SK-N-SH (cell line): ENCODE data around the gene CFAP58. TPM values are rescaled to one million over a fixed set of nuclear protein-coding genes. Genes with fewer than 3 reads are reported as not detected.
"Not testable (repeated sequence)": the region's sequence is repeated elsewhere in the genome, so short reads cannot be mapped to it uniquely, and the experiment has no call there.

Experiments
- CTCF ChIA-PET: fragments of 300-600, 350-600 bp; formaldehyde crosslinking; extraction: SDS; loops from one replicate; lab custom pipeline; 2021; lab: Yijun Ruan, JAX
- POLR2A ChIA-PET: fragments of 350-600 bp; sonication (Branson Sonifier 250); formaldehyde crosslinking; extraction: SDS; loops from one replicate; lab custom pipeline; 2020; ENCODE audit warnings: antibody characterized with exemption, inconsistent platforms; lab: Yijun Ruan, JAX
- DNase-seq: peaks from one replicate; pipeline ENCODE4 v3.0.0; 2012
- H2AFZ ChIP-seq: fragments of 200-600 bp; sonication (generic); 2 replicates; pipeline ENCODE4 v1.8.1; 2016; ENCODE audit warnings: antibody characterized with exemption, mild to moderate bottlenecking, low read depth
- H3F3A ChIP-seq: fragments of 200-600 bp; sonication (generic); replicated peaks from 2 replicates; pipeline ENCODE3; 2016; ENCODE audit warnings: antibody characterized with exemption, mild to moderate bottlenecking; ENCODE audit not compliant: insufficient read depth
- H3K27ac ChIP-seq, 2 experiments: fragments of 200-500 bp in 1 of 2; fragments of 200-600 bp in 1 of 2; sonication (Bioruptor generic) in 1 of 2; sonication (generic), shearing (Covaris generic) in 1 of 2; 2 replicates each; pipeline versions ENCODE4 v1.5.1 to v1.6.1; 2014 to 2016; ENCODE audit warnings: low read depth in 2 of 2, inconsistent platforms in 1 of 2, low read length in 1 of 2, mild to moderate bottlenecking in 1 of 2, mixed read lengths in 1 of 2
- H3K27me3 ChIP-seq: fragments of 200-600 bp; sonication (generic), shearing (Covaris generic); 2 replicates; pipeline ENCODE4 v1.6.1; 2016; ENCODE audit warnings: mixed run types; ENCODE audit not compliant: insufficient read depth
- H3K36me3 ChIP-seq, 2 experiments: fragments of 200-500 bp in 1 of 2; fragments of 200-600 bp in 1 of 2; sonication (Bioruptor generic) in 1 of 2; sonication (generic) in 1 of 2; replicated peaks in 1 of 2; 2 replicates each; pipeline versions ENCODE3 to v1.5.1; 2014 to 2016; ENCODE audit warnings: low read length in 1 of 2, mild to moderate bottlenecking in 1 of 2; ENCODE audit not compliant: insufficient read depth in 2 of 2, control insufficient read depth in 1 of 2
- H3K4me1 ChIP-seq, 2 experiments: fragments of 200-500 bp in 1 of 2; fragments of 200-600 bp in 1 of 2; sonication (Bioruptor generic) in 1 of 2; sonication (generic), shearing (Covaris generic) in 1 of 2; 2 replicates each; pipeline versions ENCODE4 v1.5.1 to v1.6.1; 2014 to 2016; ENCODE audit warnings: low read depth in 1 of 2, low read length in 1 of 2, mixed run types in 1 of 2; ENCODE audit not compliant: insufficient read depth in 2 of 2, control insufficient read depth in 1 of 2
- H3K4me2 ChIP-seq: fragments of 200-600 bp; sonication (generic), shearing (Covaris generic); 2 replicates; pipeline ENCODE4 v1.6.1; 2017; ENCODE audit warnings: mixed run types
- H3K4me3 ChIP-seq, 2 experiments: fragments of 200-500 bp in 1 of 2; fragments of 200-600 bp in 1 of 2; sonication (Bioruptor generic) in 1 of 2; sonication (generic), shearing (Covaris generic) in 1 of 2; 2 replicates each; pipeline versions ENCODE4 v1.5.1 to v1.8.1; 2014 to 2016; ENCODE audit warnings: low read depth in 2 of 2, inconsistent platforms in 1 of 2, low read length in 1 of 2, mild to moderate bottlenecking in 1 of 2, mixed read lengths in 1 of 2, moderate library complexity in 1 of 2
- H3K79me2 ChIP-seq: fragments of 200-600 bp; sonication (generic); 2 replicates; pipeline ENCODE4 v1.8.1; 2017; ENCODE audit warnings: mild to moderate bottlenecking; ENCODE audit not compliant: insufficient read depth
- H3K9ac ChIP-seq: fragments of 200-600 bp; sonication (generic); 2 replicates; pipeline ENCODE4 v1.6.1; 2017; ENCODE audit warnings: mixed run types
- H3K9me2 ChIP-seq: fragments of 200-600 bp; sonication (generic); 2 replicates; pipeline ENCODE4 v1.6.1; 2017; ENCODE audit warnings: mixed run types
- H3K9me3 ChIP-seq: fragments of 200-600 bp; sonication (generic); 2 replicates; pipeline ENCODE4 v1.6.1; 2017; ENCODE audit warnings: mixed run types, mild to moderate bottlenecking, moderate library complexity
- H4K20me1 ChIP-seq: fragments of 200-600 bp; sonication (generic); 2 replicates; pipeline ENCODE4 v1.6.1; 2017; ENCODE audit warnings: mild to moderate bottlenecking, mixed run types; ENCODE audit not compliant: insufficient read depth
- ELF1 ChIP-seq: IDR thresholded peaks from 2 replicates; pipeline ENCODE4 v1.4.0; 2012
- EZH2phosphoT487 ChIP-seq: fragments of 200-600 bp; sonication (generic); IDR thresholded peaks from 2 replicates; pipeline ENCODE4 v1.6.1; 2017; ENCODE audit warnings: low read depth, mixed run types, mild to moderate bottlenecking, antibody characterized with exemption, moderate library complexity, borderline replicate concordance
- FOSL2 ChIP-seq: IDR thresholded peaks from 2 replicates; pipeline ENCODE4 v1.4.0; 2012; ENCODE audit warnings: low read depth, mild to moderate bottlenecking, moderate library complexity, borderline replicate concordance
- GABPA ChIP-seq: IDR thresholded peaks from 2 replicates; pipeline ENCODE4 v1.4.0; 2012; ENCODE audit warnings: low read depth, mild to moderate bottlenecking
- GATA2 ChIP-seq: sonication (generic); formaldehyde crosslinking; IDR thresholded peaks from 2 replicates; pipeline ENCODE4 v1.5.0; 2020; ENCODE audit warnings: mild to moderate bottlenecking, missing genetic modification reagents
- JUND ChIP-seq: IDR thresholded peaks from 2 replicates; pipeline ENCODE4 v1.4.0; 2012
- POLR2AphosphoS5 ChIP-seq: IDR thresholded peaks from 2 replicates; pipeline ENCODE4 v1.6.1; 2012; ENCODE audit warnings: low read depth, low read length
- RAD21 ChIP-seq: IDR thresholded peaks from 2 replicates; pipeline ENCODE4 v1.6.1; 2012; ENCODE audit warnings: mild to moderate bottlenecking, low read length
- RFX5 ChIP-seq: IDR thresholded peaks from 2 replicates; pipeline ENCODE4 v1.6.1; 2012; ENCODE audit warnings: mild to moderate bottlenecking, improper control_type of control experiment, low read length
- SMC3 ChIP-seq: IDR thresholded peaks from 2 replicates; pipeline ENCODE4 v1.6.1; 2012; ENCODE audit warnings: low read depth, low read length, improper control_type of control experiment
- TAF1 ChIP-seq: IDR thresholded peaks from 2 replicates; pipeline ENCODE4 v1.6.1; 2012; ENCODE audit warnings: low read depth, mild to moderate bottlenecking, low read length, moderate library complexity, borderline replicate concordance
- ZBTB33 ChIP-seq: IDR thresholded peaks from 2 replicates; pipeline ENCODE4 v1.4.0; 2012; ENCODE audit warnings: low read depth, borderline replicate concordance
- WGBS: methylation state at CpG from one replicate; pipeline ENCODE4 v1.1.6; 2017; ENCODE audit warnings: low lambda C conversion rate; 5-methylcytosine and 5-hydroxymethylcytosine counted together
- polyA plus RNA-seq, 3 experiments: library from polyadenylated mRNA; depleted of rRNA; stranded (reverse); fragments of >200 nt; gene quantifications; 2 replicates each; pipeline ENCODE4 v1.2.3, GENCODE V29; 2012

Gene CFAP58
- polyA plus RNA-seq, 1 of the 3 experiments (the other 2 are of a cell fraction): 0.38 TPM

DNA sequence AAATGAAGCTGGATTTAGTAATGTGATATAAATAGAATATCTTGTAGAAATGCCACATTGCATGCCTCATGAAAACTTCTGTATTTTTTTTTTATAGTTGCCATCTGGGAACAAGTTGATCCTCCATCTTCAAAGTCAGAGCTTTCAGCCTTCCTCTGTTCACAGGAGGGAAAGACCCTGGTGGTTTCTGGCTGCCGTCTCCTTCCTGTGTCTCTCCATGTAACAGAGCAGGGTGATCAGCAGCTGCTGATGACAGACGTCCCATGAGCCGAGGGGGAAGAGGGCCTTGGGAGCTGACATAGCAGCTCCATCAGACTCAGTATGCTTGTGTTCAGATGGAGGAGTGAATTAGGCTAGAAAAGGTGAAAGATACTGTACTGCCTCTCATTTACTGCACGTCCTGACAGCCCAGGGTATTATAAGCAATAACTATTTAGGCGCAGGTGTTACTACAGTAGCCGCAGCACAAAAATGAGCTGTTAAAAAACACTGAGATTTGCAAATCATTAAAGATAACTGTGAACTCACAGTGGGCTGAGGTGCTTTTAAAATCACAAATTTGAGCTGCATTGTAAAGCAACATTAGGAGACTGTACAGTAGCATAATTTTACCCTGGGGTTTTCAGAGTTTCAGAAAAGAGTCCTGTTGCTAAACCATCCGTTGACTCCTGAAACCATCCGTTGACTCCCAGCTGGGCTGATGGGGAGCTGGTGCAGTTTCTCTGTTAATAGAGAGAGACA lies 103.3 kb downstream of the CFAP58 start (continued):
- no peak for TF ChIP-seq FOSL2

DNA sequence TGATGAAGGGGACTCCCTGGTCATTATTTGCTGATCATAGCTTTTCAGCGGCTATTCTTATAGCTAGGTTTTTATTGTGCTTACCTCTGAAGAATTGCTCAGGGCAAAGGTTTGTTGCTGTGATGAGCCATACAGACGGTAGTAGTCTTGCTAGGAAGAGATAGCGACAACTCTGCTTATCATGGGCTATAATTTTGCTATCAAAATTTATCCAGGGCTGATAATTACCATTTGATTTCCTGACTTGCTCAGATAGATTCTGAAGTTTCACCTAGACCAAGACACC lies 103.9 kb downstream of the CFAP58 start:
- Histone ChIP-seq H3K4me2 (no peak overlapping the region), H3K9me3 (no peaks in the 10 kb centered on the region), H3K9ac (no peak overlapping the region), H4K20me1 (no peaks in the 10 kb centered on the region), H2AFZ (no peak overlapping the region), H3K4me3 (no peak overlapping the region), H3K9me2 (no peaks in the 10 kb centered on the region), H3K27ac (no peak overlapping the region), H3K27me3 (no peaks in the 10 kb centered on the region), H3K79me2 (no peaks in the 10 kb centered on the region), H3K4me1 (no peaks in the 10 kb centered on the region), H3K36me3 (no peaks in the 10 kb centered on the region), H3F3A (no peaks in the 10 kb centered on the region)
- WGBS: 61% methylated on average over 3 of the region's 3 CpGs
- DNase-seq: no peak
- ChIA-PET CTCF (interaction anchor here (1.0 to 1.3 kb wide), 2 partner anchors 50 to 51 kb away, joined by 3 to 4 read pairs; no protein-coding TSS in a partner anchor), POLR2A (no interaction called here)
- TF ChIP-seq POLR2AphosphoS5 (no peak), SMC3 (no peak), GABPA (no peak), RFX5 (no peak), JUND (no peak), RAD21 (no peak), EZH2phosphoT487 (no peak), ELF1 (no peak), ZBTB33 (no peak), GATA2 (CRISPR knock-in tag) (no peak), TAF1 (no peak)

DNA sequence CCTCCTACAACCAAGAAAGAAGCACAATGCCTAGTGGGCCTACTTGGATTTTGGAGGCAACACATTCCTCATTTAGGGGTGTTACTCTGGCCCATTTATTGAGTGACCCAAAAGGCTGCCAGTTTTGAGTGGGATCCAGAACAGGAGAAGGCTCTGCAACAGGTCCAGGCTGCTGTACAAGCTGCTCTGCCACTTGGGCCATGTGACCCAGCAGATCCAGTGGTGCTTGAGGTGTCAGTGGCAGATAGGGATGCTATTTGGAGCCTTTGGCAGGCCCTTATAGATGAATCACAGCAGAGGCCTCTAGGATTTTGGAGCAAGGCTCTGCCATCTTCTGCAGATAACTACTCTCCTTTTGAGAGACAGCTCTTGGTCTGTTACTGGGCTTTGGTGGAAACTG lies 111.9 kb downstream of the CFAP58 start:
- H3K4me2 ChIP-seq: not testable (repeated sequence)

DNA sequence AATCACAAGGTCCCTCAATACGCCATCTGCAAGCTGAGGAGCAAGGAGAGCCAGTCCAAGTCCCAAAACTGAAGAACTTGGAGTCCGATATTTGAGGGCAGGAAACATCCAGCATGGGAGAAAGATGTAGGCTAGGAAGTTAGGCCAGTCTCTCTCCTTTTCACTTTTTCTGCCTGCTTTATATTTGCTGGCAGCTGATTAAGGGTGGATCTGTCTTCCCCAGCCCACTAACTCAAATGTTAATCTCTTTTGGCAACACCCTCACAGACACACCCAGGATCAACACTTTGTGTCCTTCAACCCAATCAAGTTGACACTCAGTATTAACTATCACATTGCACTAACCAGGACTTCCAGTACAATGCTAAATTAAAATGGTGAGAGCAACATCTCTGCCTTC lies 115.2 kb downstream of the CFAP58 start:
- H3F3A ChIP-seq, H3K4me1 ChIP-seq, H3K79me2 ChIP-seq, H3K27me3 ChIP-seq, H3K9ac ChIP-seq, H3K4me3 ChIP-seq, H3K4me2 ChIP-seq, POLR2A ChIA-PET, H3K9me3 ChIP-seq, DNase-seq, H3K9me2 ChIP-seq, H3K27ac ChIP-seq, H4K20me1 ChIP-seq, H2AFZ ChIP-seq, H3K36me3 ChIP-seq: not testable (repeated sequence)
- WGBS: 47% methylated on average over 2 of the region's 2 CpGs
- CTCF ChIA-PET: interaction anchor here (1.1 kb wide), 1 partner anchor 12 kb away, joined by 3 read pairs; no protein-coding TSS in a partner anchor

More for the DNA sequence above, 111.9 kb downstream of the CFAP58 start:
- H3K9me2 ChIP-seq, H3K4me3 ChIP-seq, H3K36me3 ChIP-seq, H3K4me1 ChIP-seq, H3K79me2 ChIP-seq, H3K27me3 ChIP-seq, H2AFZ ChIP-seq, DNase-seq, POLR2A ChIA-PET, H3K9me3 ChIP-seq, H3F3A ChIP-seq, H3K27ac ChIP-seq, H4K20me1 ChIP-seq, H3K9ac ChIP-seq: not testable (repeated sequence)
- CTCF ChIA-PET: interaction anchor here (1.2 kb wide), 1 partner anchor 17 kb away, joined by 3 read pairs; no protein-coding TSS in a partner anchor
